Endothelial cell of umbilical vein (primary cell): ENCODE results near the gene HSF2BP. TPM values are rescaled to one million over a fixed set of nuclear protein-coding genes. Genes with fewer than 3 reads are reported as not detected.

Source experiments
- BruUV-seq: library from RNA; stranded (reverse); fragments of 400-500 nt; replicated peaks from 2 replicates; lab custom pipeline; 2021; lab: Mats Ljungman, UMichigan
- CTCF ChIA-PET: fragments of 300-600, 350-600 bp; sonication (Branson Sonifier 250); formaldehyde crosslinking; loops from one replicate; lab custom pipeline; 2021; ENCODE audit warnings: antibody characterized with exemption, inconsistent platforms; lab: Charles Lee
- POLR2A ChIA-PET: fragments of 300-600, 350-600 bp; sonication (Branson Sonifier 250); formaldehyde crosslinking; loops from one replicate; lab custom pipeline; 2021; ENCODE audit warnings: antibody characterized with exemption, inconsistent platforms; lab: Charles Lee
- DNase-seq: peaks from one replicate; pipeline ENCODE4 v3.0.0-alpha.2; 2011; ENCODE audit warnings: low read depth, low spot score
- FAIRE-seq: peaks from 2 replicates; lab custom pipeline; 2011; peaks lifted over from hg19 to GRCh38; lab: Jason Lieb, UNC
- H2AFZ ChIP-seq: 2 replicates; pipeline ENCODE4 v1.6.0; 2012; ENCODE audit warnings: low read depth, low read length, control low read depth, inconsistent platforms
- H3K27ac ChIP-seq: 2 replicates; pipeline ENCODE4 v1.5.1; 2011; ENCODE audit warnings: low read depth, mild to moderate bottlenecking, control low read depth, low read length, moderate library complexity; ENCODE audit not compliant: insufficient read depth
- H3K27me3 ChIP-seq, 2 experiments: 2 replicates each; pipeline versions ENCODE4 v1.6.0 to v1.6.1; 2011; ENCODE audit warnings: low read length in 2 of 2, mixed read lengths in 1 of 2; ENCODE audit not compliant: control insufficient read depth in 2 of 2, insufficient read depth in 2 of 2
- H3K36me3 ChIP-seq, 2 experiments: 2 replicates in 1 of 2; 3 replicates in 1 of 2; pipeline ENCODE4 v1.5.1; 2011; ENCODE audit warnings: low read length in 2 of 2, mild to moderate bottlenecking in 1 of 2, moderate library complexity in 1 of 2; ENCODE audit not compliant: control insufficient read depth in 2 of 2, insufficient read depth in 2 of 2; ENCODE audit errors: extremely low read depth in 1 of 2
- H3K4me1 ChIP-seq: 3 replicates; pipeline ENCODE4 v1.5.1; 2011; ENCODE audit warnings: mild to moderate bottlenecking, low read length; ENCODE audit not compliant: control insufficient read depth, insufficient read depth; ENCODE audit errors: extremely low read depth
- H3K4me2 ChIP-seq: 2 replicates; pipeline ENCODE4 v1.6.1; 2011; ENCODE audit warnings: low read length, control low read depth, mixed read lengths; ENCODE audit not compliant: insufficient read depth
- H3K4me3 ChIP-seq, 3 experiments: fragments of 200-600 bp in 1 of 3; sonication (generic), shearing (Covaris generic) in 1 of 3; replicated peaks in 1 of 3; 2 replicates each; pipeline ENCODE4 v1.5.1; 2011 to 2016; ENCODE audit warnings: control low read depth in 3 of 3, low read length in 3 of 3, mild to moderate bottlenecking in 2 of 3, inconsistent platforms in 1 of 3, low read depth in 1 of 3, moderate library complexity in 1 of 3; ENCODE audit not compliant: insufficient read depth in 1 of 3
- H3K79me2 ChIP-seq: 2 replicates; pipeline ENCODE4 v1.6.0; 2012; ENCODE audit warnings: low read length, inconsistent platforms; ENCODE audit not compliant: control insufficient read depth, insufficient read depth
- H3K9ac ChIP-seq: replicated peaks from 2 replicates; pipeline ENCODE3; 2011; ENCODE audit warnings: low read length, control low read depth; ENCODE audit not compliant: insufficient read depth; ENCODE audit errors: extremely low read depth
- H3K9me1 ChIP-seq: replicated peaks from 3 replicates; pipeline ENCODE4 v1.6.0; 2011; ENCODE audit warnings: mild to moderate bottlenecking, low read length; ENCODE audit not compliant: control insufficient read depth, insufficient read depth; ENCODE audit errors: extremely low read depth
- H3K9me3 ChIP-seq: replicated peaks from 2 replicates; pipeline ENCODE4 v1.5.1; 2012; ENCODE audit warnings: low read length, inconsistent platforms; ENCODE audit not compliant: control insufficient read depth, insufficient read depth
- H4K20me1 ChIP-seq: replicated peaks from 2 replicates; pipeline ENCODE3; 2011; ENCODE audit warnings: mild to moderate bottlenecking, low read length; ENCODE audit not compliant: control insufficient read depth, insufficient read depth; ENCODE audit errors: extremely low read depth
- CTCF ChIP-seq, 2 donors: IDR thresholded peaks; 1 replicate in 1 of 2; 2 replicates in 1 of 2; pipeline ENCODE4 v1.5.1; 2011; ENCODE audit warnings: low read length in 2 of 2, mild to moderate bottlenecking in 2 of 2, moderate library complexity in 2 of 2, control low read depth in 1 of 2, inconsistent platforms in 1 of 2, low read depth in 1 of 2; ENCODE audit not compliant: insufficient read depth in 1 of 2; ENCODE audit errors: extremely low read depth in 1 of 2
- EZH2 ChIP-seq: IDR thresholded peaks from 2 replicates; pipeline ENCODE4 v1.6.1; 2012; ENCODE audit warnings: borderline replicate concordance, low read depth, mild to moderate bottlenecking, moderate library complexity, low read length, inconsistent platforms; ENCODE audit not compliant: severe bottlenecking
- FOS ChIP-seq: IDR thresholded peaks from 2 replicates; pipeline ENCODE4 v1.6.1; 2011; ENCODE audit warnings: mild to moderate bottlenecking, low read length, moderate library complexity, borderline replicate concordance; ENCODE audit not compliant: insufficient read depth
- GATA2 ChIP-seq: IDR thresholded peaks from 2 replicates; pipeline ENCODE4 v1.7.0; 2011; ENCODE audit warnings: low read depth, mild to moderate bottlenecking, moderate library complexity, mixed read lengths, low read length; ENCODE audit not compliant: insufficient read length, insufficient read depth
- MAX ChIP-seq: IDR thresholded peaks from 2 replicates; pipeline ENCODE4 v1.6.1; 2011; ENCODE audit not compliant: insufficient read depth, insufficient read length
- MYC ChIP-seq: IDR thresholded peaks from one replicate; pipeline ENCODE4 v1.6.1; 2011; ENCODE audit warnings: mild to moderate bottlenecking, low read depth, low read length
- POLR2A ChIP-seq: IDR thresholded peaks from 2 replicates; pipeline ENCODE4 v1.6.1; 2012; ENCODE audit warnings: low read depth, mild to moderate bottlenecking, control low read depth, low read length
- POLR2AphosphoS5 ChIP-seq: IDR thresholded peaks from 2 replicates; pipeline ENCODE4 v1.6.1; 2012; ENCODE audit warnings: low read depth, mild to moderate bottlenecking, control low read depth, low read length, moderate library complexity; ENCODE audit not compliant: insufficient read depth
- dilution Hi-C: fragments of 300-500 bp; cut with MboI; formaldehyde crosslinking; loops from one replicate; pipeline ENCODE4 v1.15.0; 2019; ENCODE audit warnings: low sequenced_read_pairs; ENCODE audit not compliant: extremely low pct_ligation_motif_present
- intact Hi-C: fragments of 100-400 bp; cut with micrococcal nuclease; formaldehyde crosslinking; loops from one replicate; pipeline ENCODE4 v1.10.0; 2022
- polyA plus RNA-seq, 4 experiments: library from polyadenylated mRNA; depleted of rRNA in 3 of 4; stranded (reverse) in 3 of 4; unstranded in 1 of 4; fragments of >200 nt; gene quantifications; 2 replicates each; pipeline versions ENCODE4 v1.2.1 to v1.2.3, GENCODE V29; 2011 to 2012; ENCODE audit warnings: missing spikeins in 1 of 4
- total RNA-seq: library from RNA; stranded (reverse); gene quantifications from 2 replicates; pipeline ENCODE4 v1.2.3, GENCODE V29; 2021

HSF2BP gene
- total and polyA plus RNA-seq, 2 donors (not counting 3 experiments of a cell fraction or from before 2014, with no cell fraction given) = 0.41 to 0.55 TPM

- H3K4me2 ChIP-seq = no peak overlapping the region
- H3K27ac ChIP-seq = peak overlapping the region; percentile 50
- H2AFZ ChIP-seq = peak overlapping the region; percentile 72
- no TSS peak for BruUV-seq
- FAIRE-seq (peak; percentile 86), DNase-seq (peak; percentile 84)
- intact Hi-C loops (loop anchor here (1.0 to 2.0 kb wide), 2 partner anchors 33 to 59 kb away; no protein-coding TSS in a partner anchor), dilution Hi-C loops (no loop called here)
- H3K79me2 ChIP-seq = no peaks in the 10 kb centered on the region
- H3K9me3 ChIP-seq = no peaks in the 10 kb centered on the region
- ChIA-PET CTCF (interaction anchor here (0.8 to 2.6 kb wide), 19 partner anchors 11 to 434 kb away, joined by 3 to 21 read pairs (median 5); no protein-coding TSS in a partner anchor), POLR2A (no interaction called here)
- TF ChIP-seq MYC (no peak), GATA2 (no peak), CTCF (IDR thresholded peaks at IDR 0.05; ENCODE audit: extremely low read depth in 1 of 2, insufficient read depth in 1 of 2, low read depth in 1 of 2, low read length in 2 of 2) (peak; percentile 49 to 54), MAX (no peak), POLR2A (no peak), POLR2AphosphoS5 (no peak), EZH2 (no peak), FOS (no peak)
- H3K4me3 ChIP-seq = no peak overlapping the region
- peak overlapping the region; percentile 17 for H3K9ac ChIP-seq
- H3K4me1 ChIP-seq = peaks cover 14% of the 10 kb centered on the region
- H3K36me3 ChIP-seq = no peaks in the 10 kb centered on the region
- H3K9me1 ChIP-seq = no peaks in the 10 kb centered on the region
- H3K27me3 ChIP-seq = no peaks in the 10 kb centered on the region
- no peaks in the 10 kb centered on the region for H4K20me1 ChIP-seq
These were observed 14.0 kb downstream of the HSF2BP start for GRCh38 chr21:43645136-43645891.
